ENCODE measurements around the gene HASPIN.

DNA sequence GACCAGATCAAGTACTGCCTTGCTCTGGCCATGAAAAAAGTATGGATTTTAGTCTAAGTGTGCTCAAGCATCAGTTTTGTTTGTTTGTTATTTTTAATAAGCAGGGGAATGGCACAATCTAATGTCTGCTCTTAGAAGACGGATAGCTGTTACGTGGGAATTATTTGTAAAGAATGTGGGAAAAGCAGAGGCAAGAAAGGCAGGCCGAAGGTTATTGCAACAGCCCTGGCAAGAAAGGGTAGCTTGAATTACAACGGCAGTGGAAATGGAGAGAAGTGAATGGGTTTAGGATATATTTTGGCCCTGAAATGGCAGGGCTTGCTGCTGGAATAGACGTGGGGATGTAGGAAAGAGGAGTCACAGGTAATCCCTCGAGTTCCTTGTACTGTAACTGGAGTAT lies 987 bp upstream of the HASPIN start:
- TF ChIP-seq CTCF (IDR thresholded peaks at IDR 0.05) (no peak), POLR2A (IDR thresholded peaks at IDR 0.05) (no peak)
